ENCODE data around the gene MGLL. TPM values are rescaled to one million over a fixed set of nuclear protein-coding genes. Genes with fewer than 3 reads are reported as not detected.
"Not testable (repeated sequence)": the region's sequence is repeated elsewhere in the genome, so short reads cannot be mapped to it uniquely, and the experiment has no call there.

Gene MGLL
- total RNA-seq, 1 donor from 2014 or later, result 82.2 TPM

DNA sequence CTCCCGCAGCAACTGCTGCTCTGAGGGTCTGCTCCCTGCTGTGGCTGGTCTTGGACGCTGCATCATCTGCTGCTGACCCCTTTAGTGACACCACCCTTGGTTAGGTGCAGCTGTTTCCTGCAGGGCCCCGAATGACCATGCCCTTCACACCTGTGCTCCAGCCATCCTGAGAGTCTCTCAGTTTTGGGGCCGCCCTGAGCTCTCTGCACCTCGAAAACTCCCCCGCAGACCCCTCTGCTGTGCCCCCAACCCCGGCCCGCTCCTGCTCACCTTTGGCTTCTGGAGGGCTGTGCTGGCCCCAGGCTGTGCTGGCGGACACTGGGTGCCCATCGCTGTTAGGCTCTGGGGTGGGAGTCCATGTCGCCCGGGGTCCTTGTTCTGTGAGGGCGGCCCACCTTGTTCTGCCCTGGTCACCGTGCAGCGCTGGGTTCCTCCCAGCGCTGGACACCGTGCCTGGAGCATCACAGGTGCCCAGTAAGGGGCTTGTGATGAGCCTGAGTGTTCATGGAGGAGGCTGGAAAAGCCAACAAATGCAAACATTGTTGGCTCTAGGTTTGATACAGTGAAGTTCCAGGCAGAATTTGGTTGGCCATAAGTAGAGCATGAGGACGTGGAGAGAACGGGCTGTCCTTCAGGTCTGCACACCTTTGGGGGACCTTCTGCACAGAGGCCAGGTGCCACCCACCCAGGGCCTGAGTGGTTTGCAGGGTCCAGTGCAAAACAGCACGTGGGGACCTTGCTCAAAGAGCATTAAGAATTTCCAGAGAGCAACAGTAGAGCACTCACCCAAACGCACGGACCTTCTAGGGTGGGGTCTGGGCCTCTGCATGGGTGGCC lies 137.2 kb downstream of the MGLL start:
- TF ChIP-seq CTCF (conservative IDR thresholded peaks at IDR 0.05; ENCODE audit: low read depth, low read length), result no peak
- no peak for DNase-seq (ENCODE audit: low read depth)
- H3K4me3 ChIP-seq (ENCODE audit: low read depth, low read length), result no peak overlapping the region

DNA sequence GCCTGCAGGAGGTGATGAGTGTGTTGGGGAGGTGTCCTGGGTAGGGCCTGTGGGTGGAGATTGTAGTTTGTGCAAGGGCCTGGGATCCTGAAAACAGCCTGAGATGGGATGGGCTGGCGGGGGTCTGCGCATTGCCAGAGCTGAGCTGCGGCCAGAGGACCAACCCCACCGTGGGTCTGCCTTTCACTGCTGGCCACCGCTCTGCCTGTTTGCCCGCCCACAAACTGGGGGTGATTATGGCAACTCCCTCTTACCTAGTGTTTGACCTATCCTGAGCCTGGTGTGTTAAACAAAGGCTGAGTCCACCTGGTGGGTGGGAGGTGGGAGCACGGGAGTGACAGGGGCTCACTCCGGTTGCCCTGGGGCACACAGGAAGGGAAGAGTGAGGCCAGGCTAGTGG lies 139.8 kb downstream of the MGLL start:
- no peak overlapping the region for H3K4me3 ChIP-seq (ENCODE audit: low read depth, low read length)
- no peak for TF ChIP-seq CTCF (conservative IDR thresholded peaks at IDR 0.05; ENCODE audit: low read depth, low read length)
- no peak for DNase-seq (ENCODE audit: low read depth)

DNA sequence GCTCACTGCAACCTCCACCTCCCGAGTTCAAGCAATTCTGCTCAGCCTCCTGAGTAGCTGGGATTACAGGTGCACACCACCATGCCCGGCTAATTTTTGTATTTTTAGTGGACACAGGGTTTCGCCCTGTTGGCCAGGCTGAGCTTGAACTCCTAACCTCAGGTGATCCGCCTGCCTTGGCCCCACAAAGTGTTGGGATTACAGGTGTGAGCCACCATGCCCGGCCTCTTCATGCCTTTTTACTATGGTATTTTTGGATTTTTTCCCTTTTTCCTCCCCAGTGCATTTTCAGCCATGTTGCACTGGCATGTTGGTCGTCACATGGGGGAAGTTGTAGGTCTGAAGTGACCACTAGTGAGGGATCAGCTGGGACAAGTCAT lies 140.2 kb downstream of the MGLL start:
- H3K4me3 ChIP-seq (ENCODE audit: low read depth, low read length); DNase-seq (ENCODE audit: low read depth): not testable (repeated sequence)

DNA sequence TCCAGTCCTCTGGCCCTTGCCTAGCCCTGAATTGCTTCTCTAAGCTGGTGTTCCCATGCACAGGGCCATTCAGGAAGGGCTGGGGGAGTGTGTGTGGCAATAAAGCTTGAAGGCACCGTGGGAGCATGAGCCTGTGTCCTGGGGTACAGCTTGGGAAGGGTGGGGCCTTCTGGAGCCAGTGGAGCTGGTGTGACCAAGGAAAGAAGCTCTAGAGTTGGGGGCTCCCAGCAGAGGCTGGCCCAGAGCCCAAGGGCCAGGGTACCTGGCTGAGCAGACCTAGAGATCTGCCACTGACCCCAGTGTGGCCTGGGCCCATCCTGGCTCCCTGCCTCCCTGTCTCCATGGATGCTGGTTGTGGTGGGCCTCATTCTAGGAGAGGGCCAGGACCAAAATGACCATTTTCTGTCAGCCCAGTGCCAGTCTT lies 141.5 kb downstream of the MGLL start:
- TF ChIP-seq CTCF (conservative IDR thresholded peaks at IDR 0.05; ENCODE audit: low read depth, low read length), result no peak
- no peak for DNase-seq (ENCODE audit: low read depth)
- no peak overlapping the region for H3K4me3 ChIP-seq (ENCODE audit: low read depth, low read length)

- no peak for DNase-seq (ENCODE audit: low read depth)
These were observed 142.1 kb downstream of the MGLL start for GRCh38 chr3:127680146-127680661.

GRCh38 chr3:127679534-127680145 lies 142.7 kb downstream of the MGLL start:
- TF ChIP-seq CTCF (conservative IDR thresholded peaks at IDR 0.05; ENCODE audit: low read depth, low read length), result no peak
- DNase-seq (ENCODE audit: low read depth), result no peak
- H3K4me3 ChIP-seq (ENCODE audit: low read depth, low read length), result no peak overlapping the region

More at GRCh38 chr3:127680146-127680661, 142.1 kb downstream of the MGLL start:
- no peak overlapping the region for H3K4me3 ChIP-seq (ENCODE audit: low read depth, low read length)
- TF ChIP-seq CTCF (conservative IDR thresholded peaks at IDR 0.05; ENCODE audit: low read depth, low read length), result no peak

DNA sequence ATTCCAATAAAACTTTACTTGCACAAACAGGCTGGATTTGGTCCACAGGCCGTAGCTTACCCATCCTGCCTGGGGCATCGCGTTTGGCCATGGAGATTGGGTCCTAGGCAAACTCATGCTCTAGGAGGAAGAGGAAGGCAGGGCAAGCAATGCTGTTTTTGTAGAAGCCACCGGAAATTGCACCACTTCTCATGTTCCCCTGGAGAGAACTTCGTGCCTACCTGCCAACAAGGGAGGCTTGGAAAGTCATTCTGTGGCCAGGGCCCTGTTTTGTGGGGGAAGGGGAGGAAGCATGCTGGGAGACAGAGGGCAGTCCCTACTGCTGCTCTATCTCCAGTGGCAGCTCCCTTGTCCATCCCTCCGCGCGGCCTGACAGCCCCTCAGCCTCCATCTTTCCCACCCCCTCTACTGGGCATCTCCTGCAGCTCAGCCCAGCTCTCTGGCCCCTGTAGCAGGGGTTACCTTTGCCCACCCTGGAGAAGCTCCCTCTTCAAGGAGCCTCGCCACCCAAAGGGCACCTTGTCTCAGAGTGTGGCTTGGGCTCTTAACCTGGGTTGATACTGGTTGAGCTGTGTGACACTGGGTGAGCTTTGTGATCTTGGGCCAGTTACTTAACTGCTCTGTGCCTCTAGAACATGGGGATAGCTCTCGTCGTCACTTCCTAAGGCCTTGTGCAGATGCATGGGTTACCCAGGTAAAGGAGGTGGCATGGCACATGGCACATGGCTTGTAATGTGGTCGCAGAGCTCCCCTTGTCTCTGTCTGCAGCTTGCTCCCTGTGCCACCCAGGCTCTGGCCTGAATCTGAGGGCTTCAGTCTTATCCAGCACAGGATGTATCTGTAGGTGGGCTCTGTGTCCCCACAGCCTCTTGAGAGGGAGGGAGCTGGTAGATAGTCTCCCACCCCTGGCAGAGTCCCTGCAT lies 143.4 kb downstream of the MGLL start:
- no peak for DNase-seq (ENCODE audit: low read depth)
- no peak overlapping the region for H3K4me3 ChIP-seq (ENCODE audit: low read depth, low read length)
- no peak for TF ChIP-seq CTCF (conservative IDR thresholded peaks at IDR 0.05; ENCODE audit: low read depth, low read length)
